Astrocyte (in vitro differentiated cells and primary cell): Measurements from ENCODE around the gene RMND5B. TPM values are rescaled to one million over a fixed set of nuclear protein-coding genes. Genes with fewer than 3 reads are reported as not detected.

Experiments used
- DNase-seq: peaks from one replicate; pipeline ENCODE4 v3.0.0-alpha.2; 2010; ENCODE audit warnings: low read depth
- FAIRE-seq: peaks from 2 replicates; lab custom pipeline; 2011; peaks lifted over from hg19 to GRCh38; lab: Jason Lieb, UNC
- H2AFZ ChIP-seq: 2 replicates; pipeline ENCODE4 v1.6.0; 2012; ENCODE audit warnings: low read depth, low read length, inconsistent platforms
- H3K27ac ChIP-seq: 2 replicates; pipeline ENCODE4 v1.5.1; 2011; ENCODE audit warnings: low read depth, low read length, inconsistent platforms
- H3K27me3 ChIP-seq: 2 replicates; pipeline ENCODE4 v1.6.0; 2011; ENCODE audit warnings: low read length, inconsistent platforms; ENCODE audit not compliant: insufficient read depth
- H3K36me3 ChIP-seq: 2 replicates; pipeline ENCODE4 v1.5.1; 2011; ENCODE audit warnings: low read length, inconsistent platforms; ENCODE audit not compliant: insufficient read depth
- H3K4me1 ChIP-seq: 2 replicates; pipeline ENCODE4 v1.5.1; 2011; ENCODE audit warnings: low read length, inconsistent platforms; ENCODE audit not compliant: insufficient read depth
- H3K4me2 ChIP-seq: 2 replicates; pipeline ENCODE4 v1.6.0; 2012; ENCODE audit warnings: low read length, inconsistent platforms
- H3K4me3 ChIP-seq: 2 replicates; pipeline ENCODE4 v1.5.1; 2011; ENCODE audit warnings: low read depth, mild to moderate bottlenecking, low read length, inconsistent platforms; ENCODE audit not compliant: insufficient read depth
- H3K79me2 ChIP-seq: 2 replicates; pipeline ENCODE4 v1.6.0; 2012; ENCODE audit warnings: mild to moderate bottlenecking, low read length, inconsistent platforms; ENCODE audit not compliant: insufficient read depth
- H3K9ac ChIP-seq: 2 replicates; pipeline ENCODE4 v1.6.0; 2012; ENCODE audit warnings: mild to moderate bottlenecking, low read length, inconsistent platforms
- H3K9me3 ChIP-seq: 2 replicates; pipeline ENCODE4 v1.5.1; 2012; ENCODE audit warnings: low read depth, mild to moderate bottlenecking, low read length, inconsistent platforms; ENCODE audit not compliant: insufficient read depth
- H4K20me1 ChIP-seq: 2 replicates; pipeline ENCODE4 v1.6.0; 2012; ENCODE audit warnings: low read length, inconsistent platforms; ENCODE audit not compliant: insufficient read depth
- H3K27ac Mint-ChIP-seq: one replicate; pipeline ENCODE4 v1.8.0; 2021; ENCODE audit warnings: mild to moderate bottlenecking, mixed read lengths; ENCODE audit not compliant: unreplicated experiment
- H3K27me3 Mint-ChIP-seq: one replicate; pipeline ENCODE4 v1.8.0; 2021; ENCODE audit warnings: low read depth, mixed read lengths; ENCODE audit not compliant: unreplicated experiment
- H3K36me3 Mint-ChIP-seq: one replicate; pipeline ENCODE4 v1.8.0; 2021; ENCODE audit warnings: low read depth, mixed read lengths; ENCODE audit not compliant: unreplicated experiment
- H3K4me1 Mint-ChIP-seq: one replicate; pipeline ENCODE4 v1.8.0; 2021; ENCODE audit warnings: low read depth, mixed read lengths; ENCODE audit not compliant: unreplicated experiment
- H3K4me3 Mint-ChIP-seq: one replicate; pipeline ENCODE4 v1.8.0; 2021; ENCODE audit warnings: mild to moderate bottlenecking, moderate library complexity, mixed read lengths; ENCODE audit not compliant: unreplicated experiment
- H3K9me3 Mint-ChIP-seq: one replicate; pipeline ENCODE4 v1.8.0; 2021; ENCODE audit warnings: mild to moderate bottlenecking, mixed read lengths; ENCODE audit not compliant: unreplicated experiment
- CTCF ChIP-seq: IDR thresholded peaks from 2 replicates; pipeline ENCODE4 v1.5.1; 2011; ENCODE audit warnings: low read depth, mild to moderate bottlenecking, inconsistent platforms, low read length, moderate library complexity; ENCODE audit not compliant: insufficient read depth
- EZH2 ChIP-seq: IDR thresholded peaks from 2 replicates; pipeline ENCODE4 v1.6.1; 2012; ENCODE audit warnings: mild to moderate bottlenecking, low read length, inconsistent platforms; ENCODE audit not compliant: insufficient read depth
- total RNA-seq: library from RNA; stranded (reverse); gene quantifications from 2 replicates; pipeline ENCODE4 v1.2.1, GENCODE V29; 2021

Gene RMND5B
- total RNA-seq, 1 donor from 2014 or later, result 14.3 TPM

- no peak overlapping the region for H2AFZ ChIP-seq
- peaks cover 12% of the 10 kb centered on the region for H3K27me3 Mint-ChIP-seq
- TF ChIP-seq EZH2 (no peak), CTCF (no peak)
- FAIRE-seq (no peak), DNase-seq (no peak)
- no peak overlapping the region for H3K9ac ChIP-seq
- H3K4me3 Mint-ChIP-seq, result no peak overlapping the region
- H3K27ac Mint-ChIP-seq, result no peak overlapping the region
- H3K79me2 ChIP-seq, result no peaks in the 10 kb centered on the region
- no peaks in the 10 kb centered on the region for H3K36me3 ChIP-seq
- H3K9me3 Mint-ChIP-seq, result no peaks in the 10 kb centered on the region
- H3K9me3 ChIP-seq, result no peaks in the 10 kb centered on the region
- H3K27ac ChIP-seq, result no peak overlapping the region
- H3K4me1 ChIP-seq, result peaks cover 5% of the 10 kb centered on the region
- H3K4me2 ChIP-seq, result no peak overlapping the region
- H3K4me3 ChIP-seq, result no peak overlapping the region
- H4K20me1 ChIP-seq, result peaks cover 6% of the 10 kb centered on the region
- no peaks in the 10 kb centered on the region for H3K36me3 Mint-ChIP-seq
- H3K4me1 Mint-ChIP-seq, result peaks cover 8% of the 10 kb centered on the region
- peaks cover 31% of the 10 kb centered on the region for H3K27me3 ChIP-seq
Observed at GRCh38 chr5:178117923-178118701, 12.7 kb upstream of the RMND5B start.

GRCh38 chr5:178119915-178120606 is 10.8 kb upstream of the RMND5B start:
- Mint-ChIP-seq H3K27ac (no peak overlapping the region), H3K9me3 (no peaks in the 10 kb centered on the region), H3K36me3 (no peaks in the 10 kb centered on the region), H3K27me3 (peaks cover 13% of the 10 kb centered on the region), H3K4me1 (peaks cover 7% of the 10 kb centered on the region), H3K4me3 (no peak overlapping the region)
- H3K4me2 ChIP-seq, result no peak overlapping the region
- no peaks in the 10 kb centered on the region for H4K20me1 ChIP-seq
- H3K27me3 ChIP-seq, result peaks cover 18% of the 10 kb centered on the region
- no peak for FAIRE-seq
- no peak for DNase-seq
- H3K9me3 ChIP-seq, result no peaks in the 10 kb centered on the region
- no peak overlapping the region for H2AFZ ChIP-seq
- H3K27ac ChIP-seq, result no peak overlapping the region
- H3K36me3 ChIP-seq, result no peaks in the 10 kb centered on the region
- no peaks in the 10 kb centered on the region for H3K4me1 ChIP-seq
- H3K79me2 ChIP-seq, result no peaks in the 10 kb centered on the region
- TF ChIP-seq EZH2 (no peak), CTCF (no peak)
- H3K4me3 ChIP-seq, result no peak overlapping the region
- H3K9ac ChIP-seq, result no peak overlapping the region
